ENCODE measurements around the gene MEF2A.

- no peak for TF ChIP-seq CTCF (IDR thresholded peaks at IDR 0.05; ENCODE audit: low read length)
- TF ChIP-seq EZH2 (IDR thresholded peaks at IDR 0.05; ENCODE audit: borderline replicate concordance, low read length): no peak
Measured at GRCh38 chr15:99702895-99703602, 137.3 kb downstream of the MEF2A start.

Measured in OCI-LY1 (cell line).